ENCODE results near the gene CMTM5.

Gene CMTM5

GRCh38 chr14:23406244-23406643 lies 29.4 kb downstream of the CMTM5 start:
- TF ChIP-seq CTCF (conservative IDR thresholded peaks at IDR 0.05; ENCODE audit: low read length), result no peak
- DNase-seq (ENCODE audit: low read depth), result no peak
- no peak overlapping the region for H3K4me3 ChIP-seq (ENCODE audit: low read length)

GRCh38 chr14:23406725-23407355 lies 30.0 kb downstream of the CMTM5 start:
- H3K4me3 ChIP-seq (ENCODE audit: low read length), result no peak overlapping the region
- no peak for DNase-seq (ENCODE audit: low read depth)
- no peak for TF ChIP-seq CTCF (conservative IDR thresholded peaks at IDR 0.05; ENCODE audit: low read length)

- no peak within 1 kb of the TSS for H3K4me3 ChIP-seq (ENCODE audit: low read length)
- no peak for DNase-seq (ENCODE audit: low read depth)
- no peak for TF ChIP-seq CTCF (conservative IDR thresholded peaks at IDR 0.05; ENCODE audit: low read length)
These were observed 30.9 kb downstream of the CMTM5 start, which contains the start of gene MYH6 for GRCh38 chr14:23407516-23408306. MYH6 (minus strand) TSS chr14:23408273; CDS start chr14:23407223, 1,050 bp downstream.

- no peak for TF ChIP-seq CTCF (conservative IDR thresholded peaks at IDR 0.05; ENCODE audit: low read length)
- H3K4me3 ChIP-seq (ENCODE audit: low read length), result no peak overlapping the region
- no peak for DNase-seq (ENCODE audit: low read depth)
These were observed 31.4 kb downstream of the CMTM5 start for GRCh38 chr14:23408307-23408630.

GRCh38 chr14:23409475-23409874 lies 32.6 kb downstream of the CMTM5 start:
- no peak for TF ChIP-seq CTCF (conservative IDR thresholded peaks at IDR 0.05; ENCODE audit: low read length)
- DNase-seq (ENCODE audit: low read depth), result no peak
- no peak overlapping the region for H3K4me3 ChIP-seq (ENCODE audit: low read length)

- H3K4me3 ChIP-seq (ENCODE audit: low read length), result no peak overlapping the region
- no peak for DNase-seq (ENCODE audit: low read depth)
- TF ChIP-seq CTCF (conservative IDR thresholded peaks at IDR 0.05; ENCODE audit: low read length), result no peak
These were observed 33.3 kb downstream of the CMTM5 start for GRCh38 chr14:23409966-23410635.

Measured in AG10803 (cell line).